Left hindlimb (tissue), 1 donor: ENCODE results near the gene RGN.
"Not testable (repeated sequence)": the region's sequence is repeated elsewhere in the genome, so short reads cannot be mapped to it uniquely, and the experiment has no call there.

Source experiments
- DNase-seq: peaks from one replicate; pipeline ENCODE4 v3.0.0-alpha.2; 2018

RGN gene

DNA sequence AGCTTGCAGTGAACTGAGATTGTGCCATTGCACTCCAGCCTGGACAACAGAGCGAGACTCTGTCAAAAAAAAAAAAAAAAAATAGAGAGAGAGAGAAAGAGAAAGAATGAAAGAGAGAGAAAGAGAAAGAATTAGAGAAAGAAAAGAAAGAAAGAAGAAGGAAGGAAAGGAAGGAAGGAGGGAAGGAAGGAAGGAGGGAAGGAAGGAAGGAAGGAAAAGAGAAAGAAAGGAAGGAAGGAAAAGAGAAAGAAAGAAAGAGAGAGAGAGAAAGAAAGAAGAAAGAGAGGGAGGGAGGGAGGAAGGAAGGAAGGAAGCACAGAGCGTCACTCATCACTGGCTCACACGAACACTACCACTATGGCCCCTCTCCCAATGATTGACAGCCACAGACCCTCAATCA is 46.2 kb downstream of the RGN start:
- DNase-seq, result not testable (repeated sequence)

DNA sequence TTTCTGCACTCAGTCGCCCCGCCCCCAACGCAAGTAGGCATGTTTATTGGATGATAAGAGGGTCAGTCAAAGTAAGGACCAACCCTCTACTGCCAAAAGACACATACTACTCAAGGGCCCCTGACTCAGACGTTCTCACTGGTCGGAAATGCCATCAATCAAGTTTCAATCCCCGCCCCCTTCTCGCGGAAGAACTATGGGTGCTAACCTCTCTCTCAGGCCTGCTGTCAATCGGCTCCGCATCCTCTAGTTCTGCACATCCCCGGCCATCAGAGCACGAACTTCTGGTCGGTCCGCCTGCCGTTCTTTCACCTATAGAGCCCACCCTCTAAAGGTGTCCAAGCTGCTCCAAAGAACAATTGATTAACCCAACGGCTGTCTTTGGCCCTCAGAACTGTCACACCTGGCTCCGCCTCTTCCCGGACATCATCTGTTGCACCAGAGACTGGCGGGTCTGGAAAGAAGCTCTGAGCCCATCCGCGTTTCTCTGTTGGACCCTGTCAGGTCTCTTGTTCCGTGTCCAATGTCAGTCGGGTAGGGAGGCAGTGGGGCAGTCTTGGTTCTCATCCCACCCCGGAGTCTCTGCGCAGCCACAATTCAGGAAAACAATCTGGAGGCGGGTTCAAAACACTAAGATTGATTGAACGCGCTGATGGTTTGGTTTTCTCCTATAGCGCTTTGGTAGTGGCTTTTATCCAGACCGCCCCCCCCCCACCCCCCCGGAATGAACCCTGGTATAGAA is 51.1 kb downstream of the RGN start:
- peak; percentile 95 for DNase-seq

DNA sequence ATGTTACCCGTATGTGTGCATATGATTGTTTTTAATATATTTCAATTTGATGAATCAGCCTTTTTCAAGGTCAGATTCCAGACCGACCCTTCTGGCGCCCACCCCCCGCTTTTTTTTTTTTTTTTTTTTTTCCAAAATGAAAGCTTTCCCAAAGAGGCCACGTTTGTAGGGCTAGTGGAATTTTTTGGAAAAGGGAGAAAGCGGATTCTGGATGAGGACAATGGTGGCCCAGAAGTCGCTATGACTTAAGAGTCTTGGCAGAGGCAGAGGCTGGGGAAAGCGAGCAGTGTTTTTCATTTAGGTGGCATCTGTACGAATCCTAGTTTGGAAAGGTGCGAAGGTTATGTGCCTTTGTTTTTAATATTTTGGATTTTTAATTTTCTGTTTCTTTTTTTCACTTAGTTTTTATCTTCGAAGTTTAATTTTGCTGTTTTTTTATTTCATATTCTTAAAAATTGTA is 51.7 kb downstream of the RGN start:
- DNase-seq, result no peak

DNA sequence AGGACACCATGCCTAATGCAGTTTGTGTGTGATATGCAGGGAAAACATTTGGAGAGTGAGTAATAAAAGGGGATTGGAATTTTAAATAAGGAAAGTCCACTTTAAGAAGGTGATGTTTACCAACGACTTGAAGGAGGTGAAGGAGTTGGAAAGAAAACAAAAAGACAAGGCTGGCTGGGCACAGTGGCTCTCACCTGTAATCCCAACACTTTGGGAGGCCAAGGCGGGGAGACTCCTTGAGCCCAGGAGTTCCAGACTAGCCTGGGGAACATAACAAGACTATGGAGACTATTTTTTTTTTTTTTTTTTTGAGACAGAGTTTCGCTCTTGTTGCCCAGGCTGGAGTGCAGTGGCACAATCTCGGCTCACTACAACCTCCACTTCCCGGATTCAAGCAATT is 55.2 kb downstream of the RGN start:
- no peak for DNase-seq

DNA sequence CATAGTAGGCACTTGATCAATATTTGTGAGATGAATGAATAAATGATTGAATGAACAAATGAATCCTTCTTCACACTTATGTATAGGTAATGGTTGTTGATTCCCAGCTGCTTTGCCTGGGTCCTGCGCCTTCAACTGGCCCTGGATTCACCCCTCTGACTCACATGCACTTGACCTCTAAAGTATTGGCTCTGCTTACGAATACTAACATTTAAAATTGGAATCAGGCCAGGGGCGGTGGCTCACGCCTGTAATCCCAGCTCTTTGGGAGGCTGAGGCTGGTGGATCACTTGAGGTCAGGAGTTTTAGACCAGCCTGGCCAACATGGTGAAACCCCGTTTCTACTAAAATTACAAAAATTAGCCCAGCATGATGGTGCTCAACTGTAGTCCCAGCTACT is 57.4 kb downstream of the RGN start:
- DNase-seq, result not testable (repeated sequence)

DNA sequence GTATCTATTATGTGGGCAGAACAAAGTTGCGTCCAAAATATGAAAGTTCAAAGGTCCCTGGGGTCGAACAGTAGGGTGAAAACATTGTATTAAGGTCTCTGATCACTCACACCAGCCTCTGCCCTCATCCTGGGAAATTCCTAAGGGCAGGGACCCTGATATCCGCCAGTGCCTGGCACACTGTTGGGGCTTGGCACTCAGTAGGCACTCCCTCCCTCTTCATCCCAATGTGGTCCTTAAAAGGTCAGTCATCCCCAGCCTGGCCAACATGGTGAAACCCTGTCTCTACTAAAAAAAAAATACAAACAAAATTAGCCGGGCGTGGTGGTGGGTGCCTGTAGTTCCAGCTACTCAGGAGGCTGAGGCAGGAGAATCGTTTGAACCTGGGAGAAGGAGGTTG is 59.9 kb downstream of the RGN start:
- no peak for DNase-seq
